Activated T-cell treated with anti-CD3 and anti-CD28 coated beads, Interleukin-2, amount 50 U/mL, for 72 hours (primary cell): Measurements from ENCODE around the gene C2orf49. TPM values are rescaled to one million over a fixed set of nuclear protein-coding genes. Genes with fewer than 3 reads are reported as not detected.

ENCODE experiments used
- ATAC-seq, 2 donors: fragments of 150-1000 bp; cut with Tn5 transposase; replicated peaks in 1 of 2; 2 replicates each; pipeline ENCODE4 v1.10.0; 2021; ENCODE audit warnings: moderate library complexity in 2 of 2, mild to moderate bottlenecking in 1 of 2
- DNase-seq, 2 donors: peaks; one replicate each; pipeline ENCODE4 v3.0.0; 2021 to 2022; ENCODE audit warnings: mixed read lengths in 1 of 2
- H3K27ac Mint-ChIP-seq: one replicate; pipeline ENCODE4 v1.8.0; 2022; ENCODE audit warnings: mild to moderate bottlenecking, moderate library complexity, mixed read lengths
- H3K27me3 Mint-ChIP-seq: one replicate; pipeline ENCODE4 v1.8.0; 2022; ENCODE audit warnings: low read depth, mixed read lengths
- H3K36me3 Mint-ChIP-seq, 2 donors: one replicate each; pipeline ENCODE4 v1.8.0; 2022; ENCODE audit warnings: mixed read lengths in 2 of 2, mild to moderate bottlenecking in 1 of 2; ENCODE audit not compliant: insufficient read depth in 2 of 2
- H3K4me1 Mint-ChIP-seq: one replicate; pipeline ENCODE4 v1.8.0; 2022; ENCODE audit warnings: low read depth, mixed read lengths
- H3K4me3 Mint-ChIP-seq, 2 donors: one replicate each; pipeline ENCODE4 v1.8.0; 2022; ENCODE audit warnings: mild to moderate bottlenecking in 2 of 2, mixed read lengths in 2 of 2, moderate library complexity in 2 of 2
- H3K9me3 Mint-ChIP-seq, 2 donors: one replicate each; pipeline ENCODE4 v1.8.0; 2022; ENCODE audit warnings: mixed read lengths in 2 of 2
- total RNA-seq, 2 donors: library from RNA; stranded (reverse); gene quantifications; one replicate each; pipeline ENCODE4 v1.2.3, GENCODE V29; 2022

C2orf49 gene
- total RNA-seq, 2 donors from 2014 or later = 15.9 to 18.9 TPM

DNA sequence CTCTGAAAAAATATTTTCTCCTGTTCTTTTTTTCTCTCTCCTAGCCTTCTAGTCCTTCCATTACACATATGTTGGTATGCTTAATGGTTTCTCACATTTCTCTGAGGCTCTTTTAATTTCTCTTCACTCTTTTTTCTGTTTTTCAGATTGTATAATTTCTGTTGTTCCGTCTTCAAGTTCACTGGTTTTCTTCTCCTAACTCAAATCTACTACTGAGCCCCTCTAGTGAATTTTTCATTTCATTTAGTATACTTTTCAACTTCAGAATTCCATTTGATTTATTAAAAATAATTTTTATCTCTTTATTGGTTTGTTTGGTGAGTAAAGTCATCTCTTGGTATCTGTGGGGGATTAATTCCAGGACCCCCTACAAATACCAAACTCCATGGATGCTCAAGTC, 19.8 kb downstream of the C2orf49 start:
- Mint-ChIP-seq H3K4me3 (no peak overlapping the region), H3K27ac (peak overlapping the region; percentile 43), H3K27me3 (no peaks in the 10 kb centered on the region), H3K9me3 (peaks cover 0 to 5% of the 10 kb centered on the region in 2 donors), H3K4me1 (peaks cover 14% of the 10 kb centered on the region), H3K36me3 (peaks cover 16 to 36% of the 10 kb centered on the region in 2 donors)
- DNase-seq (no peak), ATAC-seq (no peak)

DNA sequence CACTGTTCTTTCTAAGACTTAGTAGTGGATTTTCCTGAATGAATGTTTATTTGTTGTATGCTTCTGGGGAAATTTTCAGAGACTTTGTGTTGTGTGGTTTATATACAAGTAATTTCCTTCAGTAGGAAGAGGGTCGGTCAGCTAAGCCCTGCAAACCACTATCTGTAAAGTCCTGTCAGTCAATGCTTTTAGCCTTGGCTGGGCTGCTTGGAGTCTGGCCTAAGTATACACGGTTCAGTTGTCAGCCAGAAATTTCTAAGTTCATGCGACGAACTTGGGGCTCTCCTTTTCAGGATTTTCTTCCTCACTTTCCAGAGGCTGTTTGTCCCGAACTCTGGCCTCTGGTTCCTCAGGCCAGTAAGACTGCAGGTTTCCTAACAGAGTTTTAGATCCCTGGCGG, 21.3 kb downstream of the C2orf49 start:
- peaks cover 14% of the 10 kb centered on the region for H3K4me1 Mint-ChIP-seq
- H3K27me3 Mint-ChIP-seq = no peaks in the 10 kb centered on the region
- no peak overlapping the region for H3K4me3 Mint-ChIP-seq
- no peak for DNase-seq
- H3K27ac Mint-ChIP-seq = no peak overlapping the region
- peaks cover 0 to 5% of the 10 kb centered on the region in 2 donors for H3K9me3 Mint-ChIP-seq
- peaks cover 16 to 34% of the 10 kb centered on the region in 2 donors for H3K36me3 Mint-ChIP-seq
- ATAC-seq = no peak

DNA sequence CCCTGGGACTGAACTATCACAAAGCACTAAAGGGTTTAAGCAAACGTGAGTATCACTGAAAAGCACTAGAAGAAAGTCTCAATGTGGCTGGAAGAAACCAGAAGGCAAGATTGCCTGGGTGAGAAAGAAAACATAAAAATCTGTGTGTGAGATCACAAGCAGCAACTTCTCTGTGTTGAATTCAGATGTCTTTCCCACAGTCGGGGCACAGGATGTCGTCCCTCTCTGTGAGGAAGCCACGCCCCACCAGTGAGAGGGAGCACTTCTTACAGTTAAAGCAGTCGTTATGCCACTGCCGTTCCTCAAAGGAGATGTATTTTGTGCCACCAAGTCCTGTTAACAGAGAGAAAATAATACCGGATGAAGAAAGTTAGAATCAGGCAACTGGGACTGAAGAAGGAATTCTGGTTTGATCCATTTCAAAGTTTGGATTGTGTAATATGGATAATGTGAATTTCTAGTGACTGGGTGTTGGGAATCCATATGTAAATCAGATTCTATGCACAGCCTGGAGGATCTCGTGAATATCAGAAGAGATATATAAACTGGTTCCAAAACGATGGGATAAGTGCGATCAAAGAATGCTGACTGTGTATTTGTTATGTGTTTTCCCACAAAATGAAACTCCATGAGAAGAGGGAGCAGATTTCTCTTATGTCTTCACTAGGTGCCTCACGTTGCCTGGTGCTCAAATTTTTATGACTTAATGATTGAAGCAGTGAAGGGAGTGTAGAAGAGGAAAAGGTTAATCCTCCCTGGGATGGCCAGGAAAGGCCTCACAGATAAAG, 24.0 kb downstream of the C2orf49 start:
- Mint-ChIP-seq H3K27me3 (no peaks in the 10 kb centered on the region), H3K36me3 (peaks cover 10 to 21% of the 10 kb centered on the region in 2 donors), H3K27ac (no peak overlapping the region), H3K4me1 (peaks cover 14% of the 10 kb centered on the region), H3K4me3 (no peak overlapping the region), H3K9me3 (peaks cover 0 to 2% of the 10 kb centered on the region in 2 donors)
- DNase-seq (peak in 1 of 2 donors; percentile 4), ATAC-seq (no peak)

DNA sequence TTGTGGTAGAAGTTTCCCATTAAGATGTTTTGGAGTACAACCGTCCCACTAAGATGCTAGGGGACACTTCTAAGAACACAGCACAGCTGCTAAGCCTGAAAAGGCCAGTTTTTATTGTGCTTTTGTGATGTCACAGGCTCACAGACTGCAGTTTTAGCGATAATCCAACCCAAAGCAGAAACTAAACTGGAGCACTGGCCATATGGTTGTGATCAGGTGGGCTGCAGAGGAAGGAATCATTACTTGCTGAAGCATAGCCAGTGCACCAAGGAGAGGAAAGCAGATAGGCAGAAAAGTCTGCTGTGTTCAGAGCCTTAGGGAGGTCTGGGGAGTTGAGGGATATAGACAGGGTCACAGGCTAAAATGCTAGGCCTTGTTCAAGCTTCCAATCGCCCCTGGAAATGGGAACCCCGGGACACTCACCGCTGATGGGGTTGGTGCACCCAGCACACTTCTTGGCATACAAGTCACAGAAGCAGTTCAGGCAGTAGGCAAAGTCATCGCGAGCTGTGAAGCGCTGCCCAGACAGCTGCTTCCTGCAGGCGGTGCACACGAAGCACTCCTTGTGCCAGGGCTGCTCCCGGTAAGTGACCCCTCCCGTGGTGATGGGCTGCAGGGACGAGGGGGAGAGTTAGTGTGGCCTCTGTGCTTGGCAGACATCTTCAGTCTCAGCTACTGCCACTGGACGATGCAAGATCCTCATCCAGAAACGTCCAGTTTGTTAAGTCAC, 25.7 kb downstream of the C2orf49 start:
- Mint-ChIP-seq H3K9me3 (no peaks in the 10 kb centered on the region), H3K4me3 (no peak overlapping the region), H3K36me3 (peaks cover 0 to 9% of the 10 kb centered on the region in 2 donors), H3K4me1 (peaks cover 14% of the 10 kb centered on the region), H3K27ac (no peak overlapping the region), H3K27me3 (no peaks in the 10 kb centered on the region)
- ATAC-seq (no peak), DNase-seq (no peak)

DNA sequence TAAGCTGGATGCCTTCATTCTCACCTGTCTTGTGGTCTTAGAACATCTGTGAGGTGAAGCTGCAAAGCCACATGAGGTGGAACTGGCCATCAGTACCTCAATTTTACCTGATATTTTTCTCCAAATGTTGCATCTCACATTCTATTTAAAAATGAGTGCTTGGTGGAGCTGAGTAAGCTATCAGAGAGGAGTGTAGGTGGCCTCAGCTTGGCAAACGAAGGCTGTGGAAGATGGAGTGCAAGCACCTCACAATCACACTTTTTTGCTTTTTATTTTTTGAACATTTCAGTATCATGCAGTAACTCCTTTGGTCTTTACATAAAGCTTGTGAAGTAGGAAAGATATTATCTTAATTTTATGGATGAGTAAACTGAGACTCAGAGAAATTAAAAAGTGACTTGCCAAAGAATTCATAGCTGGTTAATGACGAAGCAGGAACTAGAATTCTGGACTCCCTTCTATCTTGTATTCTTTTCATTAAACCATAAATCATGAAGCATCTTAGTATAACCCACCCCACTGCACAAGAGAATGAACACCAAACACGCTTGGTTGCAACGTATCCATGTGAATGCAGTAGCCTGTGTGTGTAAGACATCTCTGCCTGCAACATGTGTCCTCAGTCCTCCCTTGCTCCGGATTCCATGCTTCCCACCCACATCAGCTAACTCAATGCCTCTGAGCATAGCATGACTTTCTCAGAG, 27.2 kb downstream of the C2orf49 start:
- Mint-ChIP-seq H3K4me3 (no peak overlapping the region), H3K27me3 (no peaks in the 10 kb centered on the region), H3K27ac (no peak overlapping the region), H3K4me1 (peaks cover 16% of the 10 kb centered on the region), H3K36me3 (peaks cover 0 to 7% of the 10 kb centered on the region in 2 donors), H3K9me3 (no peaks in the 10 kb centered on the region)
- DNase-seq (no peak), ATAC-seq (no peak)

DNA sequence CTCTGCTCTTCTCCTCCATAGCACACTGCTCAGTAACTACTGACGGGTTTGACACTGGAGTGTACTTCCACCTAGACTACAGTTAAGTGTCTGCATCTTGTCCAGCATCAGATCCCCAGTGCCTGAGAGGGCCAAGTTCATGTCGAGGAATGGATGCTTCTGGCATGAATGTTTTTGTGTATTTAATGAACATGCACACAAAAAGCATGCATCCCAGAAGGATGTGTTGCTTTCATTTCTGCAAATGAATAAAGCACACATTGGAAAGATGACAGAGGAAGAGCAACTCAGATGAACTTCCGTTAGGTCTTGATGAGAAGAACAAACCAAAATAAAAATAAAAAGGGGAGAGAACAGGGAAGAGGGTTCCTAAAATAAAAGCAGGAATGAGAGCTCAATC, 27.9 kb downstream of the C2orf49 start:
- Mint-ChIP-seq H3K27ac (peak overlapping the region; percentile 29), H3K36me3 (peaks cover 0 to 5% of the 10 kb centered on the region in 2 donors), H3K4me3 (no peak overlapping the region), H3K27me3 (no peaks in the 10 kb centered on the region), H3K9me3 (no peaks in the 10 kb centered on the region), H3K4me1 (peaks cover 22% of the 10 kb centered on the region)
- DNase-seq (no peak), ATAC-seq (no peak)

DNA sequence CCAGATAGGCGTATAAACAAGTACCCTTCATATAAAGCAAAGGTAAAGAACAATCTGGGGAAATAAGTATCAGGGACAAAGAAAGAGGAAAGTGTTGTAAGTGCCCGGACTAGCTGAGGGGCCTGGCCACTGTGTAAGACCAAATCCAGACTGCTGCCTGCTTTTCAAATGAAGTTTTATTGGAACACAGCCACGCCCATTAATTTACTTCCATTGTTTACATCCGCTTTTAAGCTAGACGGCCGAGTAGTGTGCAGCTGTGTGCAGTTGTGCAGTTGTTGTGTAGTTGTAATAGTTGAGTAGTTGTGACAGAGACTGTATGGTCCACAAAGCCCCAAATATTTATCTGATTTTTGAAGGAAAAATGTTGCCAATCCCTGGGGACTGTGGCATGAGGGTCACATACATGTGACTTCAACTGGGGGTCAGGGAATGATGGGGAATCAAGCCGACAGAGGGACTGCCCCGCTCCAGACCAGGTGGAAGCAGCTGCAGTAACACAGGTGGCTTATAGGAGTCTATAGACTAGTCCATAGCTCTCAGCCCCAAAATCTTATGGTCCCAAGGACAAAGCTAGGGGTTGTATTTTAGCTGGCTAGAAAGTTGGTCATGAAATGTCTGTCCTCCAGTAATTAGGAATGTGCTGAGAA, 31.5 kb downstream of the C2orf49 start:
- H3K4me3 Mint-ChIP-seq = no peak overlapping the region

GRCh38 chr2:105369777-105370690, 32.7 kb downstream of the C2orf49 start:
- peak overlapping the region; percentile 56 to 68 for H3K4me3 Mint-ChIP-seq
- peak; percentile 84 to 86 for DNase-seq
- H3K27me3 Mint-ChIP-seq = no peaks in the 10 kb centered on the region
- H3K27ac Mint-ChIP-seq = no peak overlapping the region
- peaks cover 21% of the 10 kb centered on the region for H3K4me1 Mint-ChIP-seq
- ATAC-seq = peak; percentile 92 to 97
- H3K36me3 Mint-ChIP-seq = peaks cover 0 to 5% of the 10 kb centered on the region in 2 donors
- no peaks in the 10 kb centered on the region for H3K9me3 Mint-ChIP-seq

More for the DNA sequence above, 31.5 kb downstream of the C2orf49 start:
- Mint-ChIP-seq H3K9me3 (no peaks in the 10 kb centered on the region), H3K27ac (no peak overlapping the region), H3K27me3 (no peaks in the 10 kb centered on the region), H3K36me3 (peaks cover 0 to 5% of the 10 kb centered on the region in 2 donors), H3K4me1 (peaks cover 16% of the 10 kb centered on the region)
- DNase-seq (no peak), ATAC-seq (no peak)

DNA sequence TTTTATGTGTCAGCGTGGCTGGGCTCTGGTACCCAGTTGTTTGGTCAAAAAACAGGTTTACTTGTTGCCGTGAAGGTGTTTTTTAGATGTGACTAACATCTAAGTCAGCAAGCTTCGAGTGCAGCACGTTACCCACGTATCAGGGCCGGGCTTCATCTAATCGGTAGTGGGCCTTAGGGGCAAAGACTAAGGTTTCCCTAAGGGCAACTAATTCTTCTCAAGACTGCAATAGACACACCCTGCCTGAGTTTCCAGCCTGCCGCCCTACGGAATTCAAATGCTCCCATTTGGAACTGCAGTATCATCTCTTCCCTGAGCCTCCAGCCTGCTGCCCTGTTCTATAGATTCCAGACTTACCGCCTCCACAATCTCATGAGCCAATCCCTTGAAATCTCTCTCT, 33.8 kb downstream of the C2orf49 start:
- DNase-seq (no peak), ATAC-seq (no peak)
- Mint-ChIP-seq H3K9me3 (no peaks in the 10 kb centered on the region), H3K4me3 (no peak overlapping the region), H3K27me3 (no peaks in the 10 kb centered on the region), H3K4me1 (peaks cover 21% of the 10 kb centered on the region), H3K36me3 (peaks cover 0 to 2% of the 10 kb centered on the region in 2 donors), H3K27ac (no peak overlapping the region)

DNA sequence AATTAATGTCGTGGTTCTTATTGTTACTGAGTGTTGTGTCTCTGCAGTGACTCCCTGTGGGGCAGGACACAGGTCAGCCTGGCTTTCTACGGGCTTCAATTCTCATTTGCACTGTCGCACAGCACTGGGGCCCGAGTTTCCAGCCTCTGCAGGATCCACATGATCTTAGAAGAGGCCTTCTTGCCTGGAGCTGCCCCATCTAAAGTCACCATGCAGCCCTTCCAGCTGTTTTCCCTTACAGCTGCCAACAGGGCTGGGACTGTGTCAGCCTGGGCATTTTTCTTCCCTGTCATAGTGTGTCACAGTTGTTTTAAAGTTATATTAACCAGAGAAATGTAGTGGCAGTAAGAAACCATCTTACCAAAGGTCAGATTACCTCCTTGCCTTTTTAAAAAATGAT, 34.5 kb downstream of the C2orf49 start:
- no peak overlapping the region for H3K27ac Mint-ChIP-seq
- H3K36me3 Mint-ChIP-seq = peaks cover 0 to 2% of the 10 kb centered on the region in 2 donors
- H3K4me3 Mint-ChIP-seq = no peak overlapping the region
- peaks cover 21% of the 10 kb centered on the region for H3K4me1 Mint-ChIP-seq
- no peak for ATAC-seq
- no peaks in the 10 kb centered on the region for H3K9me3 Mint-ChIP-seq
- no peak for DNase-seq
- H3K27me3 Mint-ChIP-seq = no peaks in the 10 kb centered on the region

- Mint-ChIP-seq H3K27ac (no peak overlapping the region), H3K9me3 (no peaks in the 10 kb centered on the region), H3K27me3 (no peaks in the 10 kb centered on the region), H3K4me1 (peaks cover 21% of the 10 kb centered on the region), H3K36me3 (peaks cover 0 to 2% of the 10 kb centered on the region in 2 donors), H3K4me3 (peak overlapping the region in 1 of 2 donors; percentile 78)
- no peak for DNase-seq
- no peak for ATAC-seq
Observed at GRCh38 chr2:105373344-105373781, 36.0 kb downstream of the C2orf49 start.

- ATAC-seq (peak; percentile 46 to 75), DNase-seq (peak; percentile 10 to 42)
- H3K4me3 Mint-ChIP-seq = peak overlapping the region; percentile 72 to 78
- H3K4me1 Mint-ChIP-seq = peaks cover 21% of the 10 kb centered on the region
- peak overlapping the region; percentile 92 for H3K27ac Mint-ChIP-seq
- peaks cover 0 to 2% of the 10 kb centered on the region in 2 donors for H3K36me3 Mint-ChIP-seq
- no peaks in the 10 kb centered on the region for H3K27me3 Mint-ChIP-seq
- H3K9me3 Mint-ChIP-seq = no peaks in the 10 kb centered on the region
Observed at GRCh38 chr2:105373895-105374401, 36.6 kb downstream of the C2orf49 start.
